GM19468 (cell line): ENCODE results near the gene ORM1.
"Not testable (repeated sequence)": the region's sequence is repeated elsewhere in the genome, so short reads cannot be mapped to it uniquely, and the experiment has no call there.

Experiments
- ATAC-seq: cut with Tn5 transposase; IDR thresholded peaks from one replicate; pipeline ENCODE4 v1.9.1; 2021; ENCODE audit warnings: mild to moderate bottlenecking, moderate library complexity, moderate number of reproducible peaks; ENCODE audit not compliant: unreplicated experiment; ENCODE audit errors: extremely low read depth

ORM1 gene

GRCh38 chr9:114322831-114323531 lies at the start of gene ORM1:
Gene ORM1, plus strand, starts transcription at chr9:114323098. Its CDS starts 36 bp downstream, at chr9:114323134.
- not testable (repeated sequence) for ATAC-seq

DNA sequence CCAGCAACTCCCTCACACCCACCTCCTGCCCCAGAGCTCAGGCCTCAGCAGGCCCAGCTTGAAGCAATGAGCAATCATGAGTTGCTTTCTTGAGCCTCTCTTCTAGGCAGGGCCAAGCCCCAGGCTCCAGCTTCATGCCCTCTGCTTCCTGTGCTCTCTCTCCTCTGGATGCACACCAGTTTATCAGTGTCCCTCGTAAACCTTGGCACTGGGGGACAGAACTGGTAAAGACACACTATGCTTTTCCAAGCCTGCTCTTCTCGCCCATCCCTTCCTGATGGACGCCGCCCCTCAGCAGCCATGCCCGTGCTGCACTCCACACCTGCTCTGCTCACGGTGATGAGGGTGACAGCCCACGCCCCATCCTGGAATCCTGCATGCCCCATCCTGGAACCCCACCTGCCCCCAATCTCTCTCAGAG lies 49.4 kb upstream of the ORM1 start:
- no peak for ATAC-seq

DNA sequence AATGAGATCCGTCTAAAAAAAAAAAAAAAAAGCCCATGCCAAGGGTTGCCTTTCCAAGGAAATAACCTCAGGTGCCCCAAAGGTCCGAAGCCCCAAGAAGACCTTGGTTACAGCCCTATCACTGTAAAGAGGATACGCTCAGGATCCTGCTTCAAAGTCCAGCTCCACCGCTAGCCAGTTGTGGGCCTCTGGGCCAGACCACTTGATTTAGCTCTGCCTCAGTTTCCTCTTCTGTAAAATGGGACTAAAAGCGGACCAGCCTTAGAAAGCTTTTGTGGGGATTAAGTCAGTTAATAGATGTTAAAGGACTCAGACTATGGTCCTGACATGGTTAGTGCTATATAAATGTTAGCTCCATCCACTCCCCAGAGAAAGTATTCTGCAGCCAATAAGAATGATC lies 48.7 kb upstream of the ORM1 start:
- no peak for ATAC-seq

DNA sequence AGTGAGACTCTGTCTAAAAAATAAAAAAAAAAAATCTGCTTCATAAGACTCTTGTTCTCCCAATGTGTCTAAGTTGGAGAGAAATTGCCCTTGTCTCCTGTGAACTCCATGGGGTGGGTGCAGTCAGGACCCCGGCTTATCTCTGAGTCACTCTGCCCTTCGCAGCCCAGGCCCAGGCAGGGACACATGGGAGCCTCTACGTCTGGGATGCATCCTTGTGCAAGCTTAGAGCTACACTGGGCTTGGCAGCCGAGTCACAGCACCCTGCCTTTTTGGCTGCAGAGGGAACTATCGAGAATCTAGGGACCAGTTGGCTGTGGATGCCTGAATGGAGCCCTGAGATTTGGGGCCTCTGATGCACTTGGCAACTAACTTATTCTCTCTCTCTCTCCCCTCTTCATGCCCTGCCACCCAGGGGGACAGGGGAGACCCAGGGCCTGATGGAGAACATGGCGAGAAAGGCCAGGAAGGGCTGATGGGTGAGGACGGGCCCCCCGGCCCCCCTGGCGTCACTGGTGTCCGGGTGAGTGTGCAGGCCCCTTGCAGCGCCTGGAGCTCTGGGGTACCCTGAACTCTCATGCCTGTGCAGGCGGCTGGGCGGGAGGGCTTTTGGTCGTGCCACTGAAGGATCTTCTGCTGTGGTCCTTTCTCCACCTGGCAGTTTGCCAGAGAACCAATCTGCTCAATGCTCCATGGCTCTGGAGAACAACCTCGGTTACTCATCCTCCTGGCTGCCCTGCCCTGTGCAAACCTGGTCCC lies 47.5 kb upstream of the ORM1 start:
- ATAC-seq: no peak

DNA sequence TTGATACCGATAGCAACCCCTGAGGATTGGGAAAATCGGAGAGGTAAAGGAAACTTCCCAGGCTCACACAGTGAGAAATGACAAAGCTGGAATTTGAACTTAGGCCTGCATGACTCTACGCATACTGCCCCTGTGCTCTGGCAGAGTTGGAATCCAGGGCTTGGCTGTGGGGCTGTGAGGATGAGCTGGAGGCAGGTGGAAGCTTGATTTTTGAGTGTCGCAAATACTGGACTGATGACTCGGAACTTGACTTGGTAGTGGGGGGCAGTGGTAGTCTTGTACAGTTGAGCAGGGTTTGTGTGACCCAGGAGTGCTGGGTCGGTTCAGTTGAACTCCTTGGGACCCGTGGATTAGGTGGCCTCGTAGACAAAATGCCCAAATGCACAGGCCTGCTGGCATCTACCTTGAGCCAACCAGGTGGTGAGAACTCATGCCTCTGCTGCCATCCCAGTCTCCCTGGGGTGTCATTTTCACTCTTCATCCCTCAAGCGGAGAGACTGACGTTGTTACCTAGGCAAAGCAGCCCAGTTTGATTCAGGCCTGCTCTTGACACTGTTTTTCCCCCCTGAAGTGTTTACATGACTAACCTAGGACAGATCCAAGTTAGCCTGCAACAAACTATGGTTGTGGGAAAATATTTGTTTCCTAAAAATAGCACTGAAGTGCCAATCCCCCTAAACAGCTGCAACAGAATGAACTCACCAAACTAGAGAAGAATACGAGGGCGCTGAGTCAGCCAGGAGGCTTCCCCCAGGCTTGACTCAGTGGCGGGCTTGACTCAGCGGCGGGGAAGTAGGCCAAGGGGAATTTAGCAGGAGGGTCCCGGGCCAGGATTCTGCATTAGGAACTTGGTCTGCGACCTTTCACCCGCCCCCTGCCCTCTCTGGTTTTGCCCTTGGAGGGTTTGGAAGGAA lies 45.7 kb upstream of the ORM1 start:
- no peak for ATAC-seq

- no peak for ATAC-seq
Measured at GRCh38 chr9:114278356-114278755, 44.5 kb upstream of the ORM1 start.

DNA sequence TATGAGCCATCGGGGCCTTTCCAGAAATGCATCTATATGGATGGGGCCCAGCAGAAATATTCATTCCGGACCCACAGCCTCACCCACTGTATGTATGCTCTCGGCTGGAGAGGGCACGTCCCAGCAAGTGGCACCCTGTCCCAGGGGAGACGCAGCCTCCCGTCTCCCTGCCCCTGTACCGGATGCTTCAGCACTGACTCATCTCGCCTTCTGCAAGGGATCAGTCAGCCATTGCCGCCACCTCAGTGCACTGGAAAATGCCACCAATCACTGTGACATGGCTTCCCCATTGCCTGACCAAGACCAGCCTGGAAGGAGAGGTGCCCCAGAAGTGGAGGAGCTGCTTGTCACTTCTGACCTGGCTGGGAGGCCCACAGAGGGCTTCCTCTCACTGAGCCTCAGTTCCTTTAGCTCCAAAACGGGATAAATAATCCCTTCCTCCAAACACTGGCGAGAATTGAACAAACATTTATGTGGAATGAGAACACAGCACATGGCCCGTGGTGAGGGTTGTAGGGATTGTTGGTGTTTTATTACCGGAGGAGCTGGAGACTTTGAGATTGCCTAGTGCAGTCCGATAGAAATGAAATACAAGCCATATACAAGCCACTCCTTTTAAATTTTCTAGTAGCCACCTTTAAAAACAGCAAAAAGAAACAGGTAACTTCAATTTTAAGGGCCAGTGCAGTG lies 43.9 kb upstream of the ORM1 start:
- ATAC-seq: no peak

DNA sequence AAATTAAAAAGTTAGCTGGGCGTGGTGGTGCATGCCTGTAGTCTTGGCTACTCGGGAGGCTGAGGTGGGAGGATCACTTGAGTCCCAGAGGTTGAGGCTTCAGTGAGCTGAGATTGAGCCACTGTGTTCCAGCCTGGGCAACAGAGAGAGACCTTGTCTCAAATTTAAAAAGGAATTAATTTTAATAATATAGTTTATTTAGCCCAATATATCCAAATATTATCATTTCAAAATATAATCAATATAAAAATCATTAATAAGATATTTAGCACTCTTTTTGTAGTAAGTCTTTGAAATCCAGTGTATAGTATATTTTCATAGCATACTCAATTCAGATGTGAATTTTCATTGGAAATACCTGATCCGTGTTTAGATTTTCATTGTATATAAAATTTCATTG lies 43.2 kb upstream of the ORM1 start:
- ATAC-seq: no peak

- no peak for ATAC-seq
Measured at GRCh38 chr9:114280636-114281472, 42.0 kb upstream of the ORM1 start.

GRCh38 chr9:114281473-114282103 lies 41.3 kb upstream of the ORM1 start:
- no peak for ATAC-seq

DNA sequence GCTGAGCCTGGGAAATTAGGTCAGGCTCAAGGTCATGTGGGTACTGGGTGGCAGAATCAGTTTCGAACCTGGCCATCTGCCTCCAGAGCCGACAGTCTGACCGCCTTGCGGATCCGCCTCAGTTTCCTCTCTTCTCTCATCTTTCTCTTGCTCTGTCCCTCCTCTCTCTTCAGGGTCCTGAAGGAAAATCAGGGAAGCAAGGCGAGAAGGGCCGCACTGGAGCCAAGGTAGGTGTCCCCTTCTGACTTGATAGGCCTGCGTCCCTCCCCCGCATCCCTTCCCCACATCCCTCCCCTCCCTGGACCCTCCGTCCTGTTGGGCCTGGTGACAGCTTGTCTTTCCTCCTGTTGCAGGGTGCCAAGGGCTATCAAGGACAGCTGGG lies 40.8 kb upstream of the ORM1 start:
- no peak for ATAC-seq

DNA sequence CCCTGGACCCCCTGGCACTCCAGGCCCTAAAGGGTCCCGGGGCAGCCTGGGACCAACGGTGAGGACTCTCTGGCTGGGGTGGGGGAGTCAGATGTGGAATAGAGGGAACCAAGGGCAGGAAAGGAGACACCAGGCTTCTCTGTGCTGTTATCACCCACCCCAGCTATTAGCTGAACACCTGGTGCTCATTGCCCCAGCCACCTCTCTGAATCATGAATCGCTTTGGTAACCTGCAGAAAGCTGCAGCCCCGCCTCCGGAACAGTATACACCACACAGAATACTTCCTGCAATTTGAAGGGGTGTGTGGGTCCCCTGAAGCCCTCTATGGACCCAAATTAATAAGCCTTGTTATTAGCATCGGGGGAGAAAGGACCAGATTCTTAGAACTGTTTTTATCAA lies 40.4 kb upstream of the ORM1 start:
- ATAC-seq: no peak

DNA sequence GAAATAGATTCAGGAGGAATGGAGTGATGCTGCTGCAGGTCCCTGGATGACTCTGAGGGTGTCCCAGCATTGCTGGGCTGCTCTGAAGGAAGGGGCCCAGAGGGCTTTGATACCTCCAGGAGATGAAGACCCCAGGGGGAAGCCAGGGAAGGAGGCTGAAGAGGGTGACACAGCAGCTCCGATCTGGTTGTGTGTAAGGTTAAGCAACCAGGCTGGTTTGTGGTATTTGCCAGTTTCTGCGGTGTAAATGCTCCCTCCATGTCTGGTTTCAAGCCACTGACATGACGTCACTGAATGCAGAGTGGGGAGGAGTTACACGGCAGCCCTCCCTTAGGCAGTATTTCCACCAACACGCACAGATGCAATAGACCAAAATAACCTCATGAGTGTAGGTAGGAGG lies 40.0 kb upstream of the ORM1 start:
- ATAC-seq: no peak

DNA sequence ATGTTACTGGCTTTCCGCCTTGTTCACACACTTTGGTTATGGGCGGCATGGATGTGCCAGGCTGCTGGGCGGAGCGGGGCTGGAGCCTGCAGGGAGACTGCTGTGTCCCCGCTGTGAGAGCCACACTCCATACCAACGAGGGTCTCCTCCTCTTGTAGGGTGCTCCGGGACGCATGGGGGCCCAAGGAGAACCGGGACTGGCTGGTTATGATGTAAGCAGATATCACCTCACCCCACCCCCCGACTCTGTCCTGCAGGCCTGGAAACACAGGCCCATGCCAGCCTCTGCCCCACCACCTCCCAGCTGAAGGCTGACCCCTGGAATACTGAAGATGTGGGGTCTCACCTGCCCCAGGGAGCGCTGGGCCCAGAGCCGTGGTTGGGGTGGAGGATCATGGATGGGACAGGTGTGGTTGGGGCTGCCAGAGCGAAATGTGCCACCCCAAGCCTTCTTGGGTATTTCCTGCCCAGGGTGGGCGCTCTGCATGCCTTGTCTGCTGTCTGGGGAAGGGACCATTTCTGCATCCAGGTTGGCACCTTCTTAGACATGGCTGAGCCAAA lies 39.3 kb upstream of the ORM1 start:
- ATAC-seq: no peak

- ATAC-seq: no peak
Measured at GRCh38 chr9:114284316-114285060, 38.4 kb upstream of the ORM1 start.

DNA sequence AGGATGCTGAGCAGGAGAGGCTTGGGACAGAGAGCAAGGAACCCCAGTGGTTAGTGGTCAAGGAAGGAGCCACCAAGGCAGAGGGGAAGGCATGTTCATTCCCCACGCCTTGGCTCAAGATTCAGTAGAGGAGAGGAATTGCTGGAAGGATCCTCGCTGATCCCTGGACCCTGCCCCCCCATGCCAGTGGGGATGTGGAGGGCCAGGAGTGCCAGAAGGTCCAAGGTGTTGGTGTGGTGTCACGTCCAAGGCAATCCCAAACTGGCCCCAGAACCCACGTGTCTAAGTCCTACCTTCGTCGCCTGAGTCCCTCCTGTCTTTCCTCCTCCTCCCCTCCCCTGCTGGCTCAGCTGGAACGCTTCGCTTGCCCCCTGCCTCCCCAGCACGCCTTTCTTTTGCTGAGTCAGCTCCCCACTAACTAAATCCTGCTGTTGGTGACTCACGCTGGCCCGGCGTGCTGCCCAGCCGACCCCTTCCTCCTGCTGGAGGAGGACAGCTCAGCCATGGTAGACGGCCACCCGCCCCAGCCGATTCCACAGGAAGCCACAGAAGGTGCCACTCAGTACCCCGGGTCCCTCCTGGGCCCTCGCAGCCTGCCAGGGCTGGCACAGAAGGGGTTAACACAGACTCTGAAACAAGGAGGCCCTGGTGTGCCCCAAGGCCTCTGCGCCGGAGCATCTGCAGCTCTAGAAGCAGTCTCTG lies 37.6 kb upstream of the ORM1 start:
- ATAC-seq: no peak

- ATAC-seq: no peak
Measured at GRCh38 chr9:114286146-114286679, 36.7 kb upstream of the ORM1 start.
